HepG2 (cell line): ENCODE results near the gene SOX9. TPM values are rescaled to one million over a fixed set of nuclear protein-coding genes. Genes with fewer than 3 reads are reported as not detected.
A peak's percentile ranks its signal among the peaks of the same experiment; 100 is the strongest.

ENCODE experiments used
- AHR ChIP-seq: IDR thresholded peaks from 2 replicates; pipeline ENCODE4 v1.6.1; 2018; ENCODE audit warnings: missing genetic modification reagents, missing compliant biosample characterization
- CBX5 ChIP-seq: sonication (generic); formaldehyde crosslinking; IDR thresholded peaks from 2 replicates; pipeline ENCODE4 v1.4.0; 2020; ENCODE audit warnings: missing genetic modification reagents, borderline replicate concordance
- CEBPG ChIP-seq: IDR thresholded peaks from 2 replicates; pipeline ENCODE4 v1.6.1; 2016
- ELF3 ChIP-seq: IDR thresholded peaks from 2 replicates; pipeline ENCODE4 v1.6.1; 2016; ENCODE audit warnings: missing genetic modification reagents, missing compliant biosample characterization
- ELK4 ChIP-seq: sonication (generic); formaldehyde crosslinking; IDR thresholded peaks from 2 replicates; pipeline ENCODE4 v1.9.0; 2021; ENCODE audit warnings: missing genetic modification reagents, borderline replicate concordance
- HCFC1 ChIP-seq: fragments of 150-350 bp; IDR thresholded peaks from 2 replicates; pipeline ENCODE4 v1.6.1; 2014; ENCODE audit warnings: low read depth, low read length
- HOXA3 ChIP-seq: sonication (generic); formaldehyde crosslinking; IDR thresholded peaks from 2 replicates; pipeline ENCODE4 v1.5.0; 2020; ENCODE audit warnings: missing genetic modification reagents
- IRF2 ChIP-seq: IDR thresholded peaks from 2 replicates; pipeline ENCODE4 v1.6.1; 2018; ENCODE audit warnings: missing genetic modification reagents, missing compliant biosample characterization
- KIAA2018 ChIP-seq: sonication (generic); formaldehyde crosslinking; IDR thresholded peaks from 2 replicates; pipeline ENCODE4 v1.5.0; 2020; ENCODE audit warnings: mild to moderate bottlenecking, missing genetic modification reagents, borderline replicate concordance
- KMT2A ChIP-seq: sonication (generic); formaldehyde crosslinking; IDR thresholded peaks from 2 replicates; pipeline ENCODE4 v1.4.0; 2020; ENCODE audit warnings: missing genetic modification reagents
- MEIS2 ChIP-seq: sonication (generic); formaldehyde crosslinking; IDR thresholded peaks from 2 replicates; pipeline ENCODE4 v1.9.0; 2021; ENCODE audit warnings: mild to moderate bottlenecking, missing genetic modification reagents
- NR1H2 ChIP-seq: sonication (generic); formaldehyde crosslinking; IDR thresholded peaks from 2 replicates; pipeline ENCODE4 v1.8.1; 2022; ENCODE audit warnings: low read depth, missing genetic modification reagents, borderline replicate concordance
- PCBP2 ChIP-seq: fragments of 200-400 bp; formaldehyde crosslinking; optimal IDR thresholded peaks from 2 replicates; pipeline ENCODE3; 2018; ENCODE audit warnings: low read length, low read depth; ENCODE audit not compliant: poor library complexity, severe bottlenecking
- PHF21A ChIP-seq: sonication (generic); formaldehyde crosslinking; IDR thresholded peaks from 2 replicates; pipeline ENCODE4 v1.5.0; 2020; ENCODE audit warnings: mild to moderate bottlenecking, missing genetic modification reagents
- RFX3 ChIP-seq: IDR thresholded peaks from 2 replicates; pipeline ENCODE4 v1.6.1; 2016; ENCODE audit warnings: missing biosample characterization, missing genetic modification reagents
- SMC3 ChIP-seq: IDR thresholded peaks from 2 replicates; pipeline ENCODE4 v1.6.1; 2011; ENCODE audit warnings: low read length, improper control_type of control experiment
- ZFP37 ChIP-seq: sonication (generic); formaldehyde crosslinking; IDR thresholded peaks from 2 replicates; pipeline ENCODE4 v1.4.0; 2020; ENCODE audit warnings: missing genetic modification reagents, borderline replicate concordance
- ZMYM3 ChIP-seq: sonication (generic); formaldehyde crosslinking; IDR thresholded peaks from 2 replicates; pipeline ENCODE4 v1.5.1; 2020; ENCODE audit warnings: mild to moderate bottlenecking, missing genetic modification reagents
- ZNF124 ChIP-seq: sonication (generic); formaldehyde crosslinking; IDR thresholded peaks from 2 replicates; pipeline ENCODE4 v1.4.0; 2020; ENCODE audit warnings: missing genetic modification reagents
- ZNF382 ChIP-seq: sonication (generic); formaldehyde crosslinking; IDR thresholded peaks from 2 replicates; pipeline ENCODE4 v1.5.0; 2020; ENCODE audit warnings: missing genetic modification reagents, mild to moderate bottlenecking, borderline replicate concordance
- ZNF557 ChIP-seq: sonication (generic); formaldehyde crosslinking; IDR thresholded peaks from 2 replicates; pipeline ENCODE4 v1.4.0; 2020; ENCODE audit warnings: missing genetic modification reagents
- ZNF563 ChIP-seq: sonication (generic); formaldehyde crosslinking; IDR thresholded peaks from 2 replicates; pipeline ENCODE4 v1.8.0; 2022; ENCODE audit warnings: mild to moderate bottlenecking, moderate library complexity, missing genetic modification reagents
- ZNF644 ChIP-seq: IDR thresholded peaks from 2 replicates; pipeline ENCODE4 v1.6.1; 2016; ENCODE audit warnings: low read depth
- polyA plus RNA-seq, 8 experiments: library from polyadenylated mRNA; depleted of rRNA in 3 of 8; stranded (reverse) in 7 of 8; unstranded in 1 of 8; fragments of >200 nt; fragmentation: Illumina TruSeq in 4 of 8; extraction: Trizol in 4 of 8; gene quantifications; 2 replicates each; pipeline versions ENCODE4 v1.2.1 to v1.2.3, GENCODE V29; 2011 to 2016; ENCODE audit warnings: low read depth in 4 of 8, missing spikeins in 1 of 8, mixed read lengths in 1 of 8; ENCODE audit not compliant: insufficient read depth in 1 of 8
- total RNA-seq, 5 experiments: library from RNA; depleted of rRNA; stranded (reverse); fragments of >200 nt; fragmentation: Illumina TruSeq; extraction: Trizol; gene quantifications; 2 replicates each; pipeline ENCODE4 v1.2.3, GENCODE V29; 2016; ENCODE audit warnings: low read depth in 1 of 5

SOX9 gene
- total and polyA plus RNA-seq, 2 of the 13 experiments (the other 11 are each of a cell fraction or from before 2014, with no cell fraction given) = 16.1 to 27.6 TPM

GRCh38 chr17:72165867-72166439, 45.1 kb downstream of the SOX9 start (continued):
- TF ChIP-seq ZNF124 (no peak), MEIS2 (CRISPR knock-in tag) (no peak), ELF3 (CRISPR knock-in tag) (no peak), PHF21A (CRISPR knock-in tag) (no peak), ZNF557 (no peak), CBX5 (CRISPR knock-in tag) (no peak), NR1H2 (CRISPR knock-in tag) (no peak), ZNF382 (no peak), ZNF563 (CRISPR knock-in tag) (no peak), KIAA2018 (CRISPR knock-in tag) (no peak), PCBP2 (no peak), CEBPG (CRISPR knock-in tag) (peak; percentile 73), SMC3 (no peak), HCFC1 (no peak), IRF2 (CRISPR knock-in tag) (no peak), RFX3 (no peak), KMT2A (no peak), ZNF644 (CRISPR knock-in tag) (peak; percentile 46; the same call in 1 of the 2 replicates), HOXA3 (CRISPR knock-in tag) (no peak), ZMYM3 (CRISPR knock-in tag) (no peak), AHR (CRISPR knock-in tag) (no peak), ELK4 (CRISPR knock-in tag) (no peak), ZFP37 (no peak)
